22Rv1 (cell line): ENCODE measurements around the gene ARHGEF2.

ENCODE experiments used
- H3K27ac ChIP-seq: fragments of 450-650 bp; 2 replicates; pipeline ENCODE4 v1.5.1; 2017
- ZFX ChIP-seq: fragments of 450-650 bp; IDR thresholded peaks from 2 replicates; pipeline ENCODE4 v1.6.1; 2017; ENCODE audit warnings: antibody characterized with exemption, borderline replicate concordance
- TF ChIP-seq, protein P1 (sequence below): fragments of 450-650 bp; IDR thresholded peaks from 2 replicates; pipeline ENCODE4 v1.5.1; 2017; ENCODE audit warnings: mild to moderate bottlenecking

The ARHGEF2 gene

GRCh38 chr1:155929057-155929456, 49.3 kb downstream of the ARHGEF2 start:
- TF ChIP-seq, protein P1, sequence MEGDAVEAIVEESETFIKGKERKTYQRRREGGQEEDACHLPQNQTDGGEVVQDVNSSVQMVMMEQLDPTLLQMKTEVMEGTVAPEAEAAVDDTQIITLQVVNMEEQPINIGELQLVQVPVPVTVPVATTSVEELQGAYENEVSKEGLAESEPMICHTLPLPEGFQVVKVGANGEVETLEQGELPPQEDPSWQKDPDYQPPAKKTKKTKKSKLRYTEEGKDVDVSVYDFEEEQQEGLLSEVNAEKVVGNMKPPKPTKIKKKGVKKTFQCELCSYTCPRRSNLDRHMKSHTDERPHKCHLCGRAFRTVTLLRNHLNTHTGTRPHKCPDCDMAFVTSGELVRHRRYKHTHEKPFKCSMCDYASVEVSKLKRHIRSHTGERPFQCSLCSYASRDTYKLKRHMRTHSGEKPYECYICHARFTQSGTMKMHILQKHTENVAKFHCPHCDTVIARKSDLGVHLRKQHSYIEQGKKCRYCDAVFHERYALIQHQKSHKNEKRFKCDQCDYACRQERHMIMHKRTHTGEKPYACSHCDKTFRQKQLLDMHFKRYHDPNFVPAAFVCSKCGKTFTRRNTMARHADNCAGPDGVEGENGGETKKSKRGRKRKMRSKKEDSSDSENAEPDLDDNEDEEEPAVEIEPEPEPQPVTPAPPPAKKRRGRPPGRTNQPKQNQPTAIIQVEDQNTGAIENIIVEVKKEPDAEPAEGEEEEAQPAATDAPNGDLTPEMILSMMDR = no peak
- no peak overlapping the region for H3K27ac ChIP-seq

DNA sequence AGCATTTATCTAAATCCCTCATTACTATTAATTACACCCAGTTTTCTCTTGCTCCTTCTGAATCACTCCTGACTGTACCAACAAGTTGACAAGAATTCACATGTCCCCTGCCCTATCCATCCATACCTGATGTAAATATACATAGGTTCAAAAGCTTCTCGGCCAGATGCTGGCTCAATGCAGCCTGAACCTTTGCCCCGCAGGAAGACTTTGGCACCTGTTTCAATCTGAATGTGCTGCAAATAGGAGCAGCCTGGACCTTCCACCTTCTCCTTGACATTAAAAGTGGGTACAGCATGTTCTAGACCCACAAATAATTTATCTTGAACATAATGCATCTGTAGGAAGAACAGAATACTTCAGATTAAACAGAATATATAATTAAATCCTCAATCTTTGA, 52.8 kb downstream of the ARHGEF2 start:
- TF ChIP-seq, protein P1 = no peak
- TF ChIP-seq ZFX = no peak
- no peak overlapping the region for H3K27ac ChIP-seq

DNA sequence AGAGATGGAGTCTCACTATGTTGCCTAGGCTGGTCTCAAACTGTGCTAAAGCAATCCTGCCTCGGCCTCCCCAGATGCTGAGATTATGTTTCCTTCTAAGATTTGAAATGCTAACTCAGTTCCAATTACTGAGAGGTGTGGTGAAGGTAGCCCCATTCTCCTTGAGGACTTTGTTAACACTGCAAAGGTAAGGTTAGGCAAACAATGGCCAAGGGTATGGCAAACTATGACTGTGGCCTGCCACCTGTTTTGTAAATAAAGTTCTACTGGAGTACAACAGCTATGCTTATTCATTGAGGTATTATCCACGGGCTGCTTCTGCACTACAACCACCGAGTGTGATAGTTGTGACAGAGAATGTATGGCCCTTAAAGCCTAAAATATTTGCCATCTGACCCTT, 57.6 kb downstream of the ARHGEF2 start:
- no peak overlapping the region for H3K27ac ChIP-seq
- TF ChIP-seq, protein P1 = no peak
- TF ChIP-seq ZFX = no peak

- no peak for TF ChIP-seq ZFX
- TF ChIP-seq, protein P1 = no peak
- H3K27ac ChIP-seq = no peak overlapping the region
Observed at GRCh38 chr1:155919801-155920200, 58.5 kb downstream of the ARHGEF2 start.

DNA sequence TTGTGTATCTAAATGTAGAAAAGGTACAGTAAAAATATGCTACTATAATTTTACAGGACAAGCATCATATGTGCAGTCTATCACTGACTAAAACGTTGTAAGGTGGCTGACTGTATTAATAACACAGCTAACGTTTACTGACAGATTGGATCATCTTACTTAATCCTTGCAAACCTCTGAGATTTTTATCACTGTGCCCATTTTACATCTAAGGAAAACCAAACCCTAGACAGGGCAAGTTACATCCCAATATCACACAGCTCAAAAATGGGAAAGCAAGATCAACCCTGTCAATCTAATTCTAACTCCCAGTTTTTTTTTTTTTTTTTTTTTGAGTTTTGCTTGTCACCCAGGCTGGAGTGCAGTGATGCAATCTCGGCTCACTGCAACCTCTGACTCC, 59.7 kb downstream of the ARHGEF2 start:
- TF ChIP-seq ZFX = no peak
- TF ChIP-seq, protein P1 = no peak
- no peak overlapping the region for H3K27ac ChIP-seq

GRCh38 chr1:155913969-155914757, 64.2 kb downstream of the ARHGEF2 start:
- 0 out of 2 replicates have a peak overlapping the region, but pooled peaks have one; percentile 81 for H3K27ac ChIP-seq
- TF ChIP-seq ZFX = no peak
- TF ChIP-seq, protein P1 = no peak

DNA sequence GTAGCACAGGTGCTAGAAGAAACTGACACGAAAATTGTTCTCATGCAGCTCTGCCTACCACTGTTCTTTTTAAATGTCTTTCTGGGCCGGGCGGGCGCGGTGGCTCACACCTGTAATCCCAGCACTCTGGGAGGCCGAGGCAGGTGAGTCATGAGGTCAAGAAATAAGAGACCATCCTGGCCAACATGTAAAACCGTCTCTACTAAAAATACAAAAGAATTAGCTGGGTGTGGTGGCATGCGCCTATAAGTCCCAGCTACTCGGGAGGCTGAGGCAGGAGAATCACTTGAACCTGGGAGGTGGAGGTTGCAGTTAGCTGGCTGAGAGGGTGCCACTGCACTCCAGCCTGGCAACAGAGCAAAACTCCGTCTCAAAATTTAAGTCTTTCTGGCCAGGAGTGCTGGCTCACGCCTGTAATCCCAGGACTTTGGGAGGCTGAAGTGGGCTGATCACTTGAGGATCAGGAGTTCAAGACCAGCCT, 66.3 kb downstream of the ARHGEF2 start:
- no peak for TF ChIP-seq ZFX
- TF ChIP-seq, protein P1 = no peak
- H3K27ac ChIP-seq = peak overlapping the region; percentile 81
